Neural progenitor cell (in vitro differentiated cells): Measurements from ENCODE around the gene FOXD2. TPM values are rescaled to one million over a fixed set of nuclear protein-coding genes. Genes with fewer than 3 reads are reported as not detected.

ENCODE experiments used
- DNase-seq: peaks from one replicate; pipeline ENCODE4 v3.0.0-alpha.2; 2016; ENCODE audit warnings: low spot score
- H2AFZ ChIP-seq: fragments of 200-600 bp; sonication (generic); replicated peaks from 2 replicates; pipeline ENCODE4 v1.6.1; 2016; ENCODE audit warnings: antibody characterized with exemption
- H3F3A ChIP-seq: fragments of 200-600 bp; sonication (generic); 2 replicates; pipeline ENCODE4 v1.6.1; 2016; ENCODE audit warnings: antibody characterized with exemption, low read depth
- H3K27ac ChIP-seq: fragments of 200-600 bp; sonication (generic); 2 replicates; pipeline ENCODE4 v1.5.1; 2016; ENCODE audit warnings: mild to moderate bottlenecking
- H3K27me3 ChIP-seq: fragments of 200-600 bp; sonication (generic); 2 replicates; pipeline ENCODE4 v1.6.1; 2016; ENCODE audit warnings: mild to moderate bottlenecking, moderate library complexity
- H3K36me3 ChIP-seq: fragments of 200-600 bp; sonication (generic); 2 replicates; pipeline ENCODE4 v1.5.1; 2016
- H3K4me1 ChIP-seq: fragments of 200-600 bp; sonication (generic); 2 replicates; pipeline ENCODE4 v1.6.1; 2016; ENCODE audit warnings: mixed run types
- H3K4me2 ChIP-seq: fragments of 200-600 bp; sonication (generic); 2 replicates; pipeline ENCODE4 v1.6.1; 2016
- H3K4me3 ChIP-seq: fragments of 200-600 bp; sonication (generic); 2 replicates; pipeline ENCODE4 v1.5.1; 2016
- H3K79me2 ChIP-seq: fragments of 200-600 bp; sonication (generic); 2 replicates; pipeline ENCODE4 v1.6.1; 2016; ENCODE audit warnings: low read depth
- H3K9ac ChIP-seq: fragments of 200-600 bp; sonication (generic); 2 replicates; pipeline ENCODE4 v1.6.1; 2016
- H3K9me3 ChIP-seq: fragments of 200-600 bp; sonication (generic); 2 replicates; pipeline ENCODE4 v1.5.1; 2016; ENCODE audit warnings: low read depth
- H4K20me1 ChIP-seq: fragments of 200-600 bp; sonication (generic); 2 replicates; pipeline ENCODE4 v1.6.1; 2016; ENCODE audit warnings: low read depth
- H3K27ac Mint-ChIP-seq: 3 replicates; pipeline ENCODE4 v1.8.0; 2021; ENCODE audit warnings: mixed read lengths
- H3K27me3 Mint-ChIP-seq: 2 replicates; pipeline ENCODE4 v1.8.0; 2022; ENCODE audit warnings: low read depth, mild to moderate bottlenecking, inconsistent platforms, moderate library complexity, mixed read lengths; ENCODE audit not compliant: insufficient read depth
- H3K36me3 Mint-ChIP-seq: 3 replicates; pipeline ENCODE4 v1.8.0; 2021; ENCODE audit warnings: mixed read lengths
- H3K4me1 Mint-ChIP-seq: 3 replicates; pipeline ENCODE4 v1.8.0; 2021; ENCODE audit warnings: mixed read lengths
- H3K4me3 Mint-ChIP-seq: 3 replicates; pipeline ENCODE4 v1.8.0; 2021; ENCODE audit warnings: mild to moderate bottlenecking, moderate library complexity, mixed read lengths
- H3K9me3 Mint-ChIP-seq: 3 replicates; pipeline ENCODE4 v1.8.0; 2020; ENCODE audit warnings: mixed read lengths
- CTCF ChIP-seq: fragments of 200-600 bp; sonication (generic); IDR thresholded peaks from 2 replicates; pipeline ENCODE4 v1.5.1; 2017; ENCODE audit warnings: antibody characterized with exemption, mild to moderate bottlenecking
- EZH2 ChIP-seq: fragments of 200-600 bp; sonication (generic); IDR thresholded peaks from 2 replicates; pipeline ENCODE4 v1.6.1; 2017; ENCODE audit warnings: antibody characterized with exemption, mild to moderate bottlenecking, moderate library complexity
- EZH2phosphoT487 ChIP-seq: fragments of 200-600 bp; sonication (generic); IDR thresholded peaks from 2 replicates; pipeline ENCODE4 v1.6.1; 2017; ENCODE audit warnings: antibody characterized with exemption
- total RNA-seq: library from RNA; depleted of rRNA; stranded (reverse); fragments of >200 nt; gene quantifications from 2 replicates; pipeline ENCODE4 v1.2.3, GENCODE V29; 2015; ENCODE audit warnings: low replicate concordance

FOXD2 gene
- total RNA-seq, 1 donor from 2014 or later, result 0.32 TPM

- TF ChIP-seq CTCF (no peak), EZH2phosphoT487 (no peak)
- no peak overlapping the region for H3K27ac Mint-ChIP-seq
- H2AFZ ChIP-seq, result no peak overlapping the region
- H3K79me2 ChIP-seq, result no peaks in the 10 kb centered on the region
- no peak overlapping the region for H3K27ac ChIP-seq
- no peak overlapping the region for H3K4me2 ChIP-seq
- H3K27me3 Mint-ChIP-seq, result peaks cover 40% of the 10 kb centered on the region
- H3K36me3 ChIP-seq, result no peaks in the 10 kb centered on the region
- H3K9ac ChIP-seq, result no peak overlapping the region
- H3K4me1 ChIP-seq, result peaks cover 16% of the 10 kb centered on the region
- no peaks in the 10 kb centered on the region for H3K9me3 Mint-ChIP-seq
- DNase-seq, result no peak
- no peaks in the 10 kb centered on the region for H3K36me3 Mint-ChIP-seq
- H3K4me1 Mint-ChIP-seq, result peaks cover 15% of the 10 kb centered on the region
- H3K4me3 ChIP-seq, result no peak overlapping the region
- no peak overlapping the region for H3K4me3 Mint-ChIP-seq
- no peaks in the 10 kb centered on the region for H4K20me1 ChIP-seq
- peaks cover 28% of the 10 kb centered on the region for H3K27me3 ChIP-seq
- H3F3A ChIP-seq, result no peaks in the 10 kb centered on the region
- H3K9me3 ChIP-seq, result no peaks in the 10 kb centered on the region
Measured at GRCh38 chr1:47459253-47459788, 21.5 kb downstream of the FOXD2 start.

GRCh38 chr1:47460040-47460439 is 22.2 kb downstream of the FOXD2 start:
- peaks cover 15% of the 10 kb centered on the region for H3K4me1 Mint-ChIP-seq
- H3K9me3 Mint-ChIP-seq, result no peaks in the 10 kb centered on the region
- H3K4me2 ChIP-seq, result peak overlapping the region; percentile 5

GRCh38 chr1:47460456-47460855 is 22.6 kb downstream of the FOXD2 start:
- Histone ChIP-seq H3F3A (no peaks in the 10 kb centered on the region), H3K4me3 (no peak overlapping the region)

More at GRCh38 chr1:47460040-47460439, 22.2 kb downstream of the FOXD2 start:
- Mint-ChIP-seq H3K4me3 (no peak overlapping the region), H3K27me3 (peaks cover 40% of the 10 kb centered on the region), H3K36me3 (no peaks in the 10 kb centered on the region), H3K27ac (no peak overlapping the region)
- DNase-seq, result peak; percentile 54
- Histone ChIP-seq H2AFZ (no peak overlapping the region), H3K9ac (no peak overlapping the region), H3K27ac (no peak overlapping the region), H3F3A (no peaks in the 10 kb centered on the region), H3K27me3 (peaks cover 31% of the 10 kb centered on the region), H3K79me2 (no peaks in the 10 kb centered on the region), H3K36me3 (no peaks in the 10 kb centered on the region), H3K4me1 (peaks cover 16% of the 10 kb centered on the region), H3K9me3 (no peaks in the 10 kb centered on the region), H3K4me3 (no peak overlapping the region), H4K20me1 (no peaks in the 10 kb centered on the region)
- no peak for TF ChIP-seq EZH2
- no peak for TF ChIP-seq CTCF
- no peak for TF ChIP-seq EZH2phosphoT487

More at GRCh38 chr1:47460456-47460855, 22.6 kb downstream of the FOXD2 start:
- Mint-ChIP-seq H3K4me3 (no peak overlapping the region), H3K27ac (no peak overlapping the region), H3K27me3 (peaks cover 40% of the 10 kb centered on the region), H3K36me3 (no peaks in the 10 kb centered on the region), H3K9me3 (no peaks in the 10 kb centered on the region), H3K4me1 (peaks cover 15% of the 10 kb centered on the region)
- no peak overlapping the region for H2AFZ ChIP-seq
- H3K36me3 ChIP-seq, result no peaks in the 10 kb centered on the region
- TF ChIP-seq EZH2phosphoT487 (no peak), CTCF (no peak), EZH2 (no peak)
- no peak for DNase-seq
- H3K27me3 ChIP-seq, result peaks cover 33% of the 10 kb centered on the region
- H4K20me1 ChIP-seq, result no peaks in the 10 kb centered on the region
- no peak overlapping the region for H3K9ac ChIP-seq
- no peaks in the 10 kb centered on the region for H3K79me2 ChIP-seq
- no peak overlapping the region for H3K27ac ChIP-seq
- H3K4me2 ChIP-seq, result no peak overlapping the region
- peaks cover 16% of the 10 kb centered on the region for H3K4me1 ChIP-seq
- H3K9me3 ChIP-seq, result no peaks in the 10 kb centered on the region
